ENCODE measurements around the gene GBX1.

GBX1 gene

GRCh38 chr7:151114151-151115090, 53.1 kb downstream of the GBX1 start:
- peak; percentile 26 for DNase-seq (ENCODE audit: low spot score)

- peak; percentile 57 for DNase-seq (ENCODE audit: low spot score)
Measured at GRCh38 chr7:151113344-151114150, 53.9 kb downstream of the GBX1 start.

- peak; percentile 51 for DNase-seq (ENCODE audit: low spot score)
Measured at GRCh38 chr7:151110941-151111645, 56.4 kb downstream of the GBX1 start.

- DNase-seq (ENCODE audit: low spot score): no peak
Measured at GRCh38 chr7:151110236-151110940, 57.1 kb downstream of the GBX1 start.

- no peak for DNase-seq (ENCODE audit: low spot score)
Measured at GRCh38 chr7:151109094-151110048, 58.1 kb downstream of the GBX1 start.

GRCh38 chr7:151107882-151108281, 59.6 kb downstream of the GBX1 start:
- DNase-seq (ENCODE audit: low spot score): no peak

GRCh38 chr7:151104411-151105235, 62.9 kb downstream of the GBX1 start:
- no peak for DNase-seq (ENCODE audit: low spot score)

GRCh38 chr7:151103973-151104372, 63.5 kb downstream of the GBX1 start:
- no peak for DNase-seq (ENCODE audit: low spot score)

GRCh38 chr7:151102991-151103390, 64.5 kb downstream of the GBX1 start:
- DNase-seq (ENCODE audit: low spot score): no peak

- DNase-seq (ENCODE audit: low spot score): no peak
Measured at GRCh38 chr7:151101621-151102396, 65.7 kb downstream of the GBX1 start.

GRCh38 chr7:151100921-151101320, 66.6 kb downstream of the GBX1 start:
- DNase-seq (ENCODE audit: low spot score): no peak

- DNase-seq (ENCODE audit: low spot score): no peak
Measured at GRCh38 chr7:151099486-151100211, 67.8 kb downstream of the GBX1 start.

All from SW480 (cell line).